ENCODE results near the gene TAF5. TPM values are rescaled to one million over a fixed set of nuclear protein-coding genes. Genes with fewer than 3 reads are reported as not detected.
"Not testable (repeated sequence)": the region's sequence is repeated elsewhere in the genome, so short reads cannot be mapped to it uniquely, and the experiment has no call there.

TAF5 gene
- total and polyA plus RNA-seq, 2 donors (not counting 3 experiments of a cell fraction or from before 2014, with no cell fraction given), result 2.4 to 5.8 TPM

DNA sequence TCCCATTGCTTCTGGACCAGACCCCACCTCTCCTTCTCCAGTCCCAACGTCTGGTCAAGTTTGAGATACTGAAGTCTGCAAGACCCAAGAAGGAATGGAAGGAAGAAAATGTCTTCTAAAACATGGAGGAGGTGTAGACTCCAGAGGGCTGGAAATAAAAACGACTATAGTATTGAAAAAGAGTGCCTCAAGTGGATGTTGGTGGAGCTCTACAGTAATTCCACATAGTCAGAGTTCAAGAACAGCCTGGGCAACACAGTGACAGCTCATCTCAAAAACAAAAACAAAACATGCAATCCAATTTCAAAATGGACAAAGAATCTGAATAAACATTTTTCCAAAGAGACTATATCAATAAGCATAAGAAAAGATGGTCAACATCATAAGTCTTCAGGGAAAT, 14.5 kb upstream of the TAF5 start:
- POLR2A ChIA-PET, result no interaction called here
- TF ChIP-seq JUN (IDR thresholded peaks at IDR 0.05; ENCODE audit: borderline replicate concordance, insufficient read depth, insufficient read length, low read depth) (no peak), POLR2A (IDR thresholded peaks at IDR 0.05; ENCODE audit: low read depth, low read length) (no peak), GATA2 (IDR thresholded peaks at IDR 0.05; ENCODE audit: insufficient read depth, insufficient read length, low read depth, low read length) (no peak), EZH2 (IDR thresholded peaks at IDR 0.05; ENCODE audit: borderline replicate concordance, low read depth, low read length, severe bottlenecking) (no peak), MYC (IDR thresholded peaks at IDR 0.05; ENCODE audit: low read depth, low read length) (no peak)
- Histone ChIP-seq H4K20me1 (replicated peaks; ENCODE audit: control insufficient read depth, extremely low read depth, insufficient read depth, low read length) (no peaks in the 10 kb centered on the region), H3K9ac (replicated peaks; ENCODE audit: extremely low read depth, insufficient read depth, low read length) (no peak overlapping the region), H3K79me2 (ENCODE audit: control insufficient read depth, insufficient read depth, low read length) (peaks cover 9% of the 10 kb centered on the region), H3K4me2 (ENCODE audit: insufficient read depth, low read length) (no peak overlapping the region), H3K9me1 (replicated peaks; ENCODE audit: control insufficient read depth, extremely low read depth, insufficient read depth, low read length) (no peaks in the 10 kb centered on the region), H3K4me3 (replicated peaks in 1 of 3; ENCODE audit: insufficient read depth in 1 of 3, low read depth in 1 of 3, low read length in 3 of 3) (no peak overlapping the region), H2AFZ (ENCODE audit: low read depth, low read length) (no peak overlapping the region), H3K9me3 (replicated peaks; ENCODE audit: control insufficient read depth, insufficient read depth, low read length) (no peaks in the 10 kb centered on the region), H3K27me3 (ENCODE audit: control insufficient read depth in 2 of 2, insufficient read depth in 2 of 2, low read length in 2 of 2) (no peaks in the 10 kb centered on the region), H3K36me3 (ENCODE audit: control insufficient read depth in 2 of 2, extremely low read depth in 1 of 2, insufficient read depth in 2 of 2, low read length in 2 of 2) (no peaks in the 10 kb centered on the region), H3K27ac (ENCODE audit: insufficient read depth, low read depth, low read length) (no peak overlapping the region), H3K4me1 (ENCODE audit: control insufficient read depth, extremely low read depth, insufficient read depth, low read length) (peaks cover 2% of the 10 kb centered on the region)
- CTCF ChIA-PET, result interaction anchor here (1.4 to 1.9 kb wide), 2 partner anchors 15 to 19 kb away, joined by 4 to 8 read pairs; partner anchors contain the start of gene TAF5
- FAIRE-seq, result no peak
- no peak for DNase-seq (ENCODE audit: low read depth, low spot score)
- intact Hi-C loops (cut with micrococcal nuclease), result no loop called here
- BruUV-seq (replicated peaks), result no TSS peak
- dilution Hi-C loops (cut with MboI; ENCODE audit: extremely low pct_ligation_motif_present, low sequenced_read_pairs), result no loop called here

DNA sequence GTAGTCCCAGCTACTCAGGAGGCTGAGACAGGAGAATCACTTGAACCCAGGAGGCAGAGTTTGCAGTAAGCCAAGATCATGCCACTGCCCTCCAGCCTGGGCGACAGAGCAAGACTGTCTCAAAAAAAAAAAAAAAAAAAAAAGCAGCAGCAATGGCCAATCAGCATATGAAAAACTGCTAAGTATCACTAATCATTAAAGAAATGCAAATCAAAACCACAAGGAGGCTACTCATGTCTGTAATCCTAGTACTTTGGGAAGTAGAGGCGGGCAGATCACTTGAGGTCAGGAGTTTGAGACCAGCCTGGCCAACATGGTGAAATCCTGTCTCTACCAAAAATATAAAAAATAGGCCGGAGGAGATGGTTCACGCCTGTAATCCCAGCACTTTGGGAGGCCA, 13.2 kb upstream of the TAF5 start:
- H3K4me3 ChIP-seq (replicated peaks in 1 of 3; ENCODE audit: insufficient read depth in 1 of 3, low read depth in 1 of 3, low read length in 3 of 3); intact Hi-C loops (cut with micrococcal nuclease); H3K9me3 ChIP-seq (replicated peaks; ENCODE audit: control insufficient read depth, insufficient read depth, low read length); CTCF ChIA-PET; H3K27ac ChIP-seq (ENCODE audit: insufficient read depth, low read depth, low read length); H2AFZ ChIP-seq (ENCODE audit: low read depth, low read length); H4K20me1 ChIP-seq (replicated peaks; ENCODE audit: control insufficient read depth, extremely low read depth, insufficient read depth, low read length); DNase-seq (ENCODE audit: low read depth, low spot score); H3K79me2 ChIP-seq (ENCODE audit: control insufficient read depth, insufficient read depth, low read length); dilution Hi-C loops (cut with MboI; ENCODE audit: extremely low pct_ligation_motif_present, low sequenced_read_pairs); H3K36me3 ChIP-seq (ENCODE audit: control insufficient read depth in 2 of 2, extremely low read depth in 1 of 2, insufficient read depth in 2 of 2, low read length in 2 of 2); H3K4me1 ChIP-seq (ENCODE audit: control insufficient read depth, extremely low read depth, insufficient read depth, low read length); FAIRE-seq; BruUV-seq (replicated peaks); H3K9ac ChIP-seq (replicated peaks; ENCODE audit: extremely low read depth, insufficient read depth, low read length); H3K9me1 ChIP-seq (replicated peaks; ENCODE audit: control insufficient read depth, extremely low read depth, insufficient read depth, low read length); H3K4me2 ChIP-seq (ENCODE audit: insufficient read depth, low read length); H3K27me3 ChIP-seq (ENCODE audit: control insufficient read depth in 2 of 2, insufficient read depth in 2 of 2, low read length in 2 of 2); POLR2A ChIA-PET: not testable (repeated sequence)
